Right kidney (tissue), 1 donor: ENCODE data around the gene MRPL20.
"Not testable (repeated sequence)": the region's sequence is repeated elsewhere in the genome, so short reads cannot be mapped to it uniquely, and the experiment has no call there.

Experiments
- DNase-seq: peaks from one replicate; pipeline ENCODE4 v3.0.0-alpha.2; 2016

The MRPL20 gene

DNA sequence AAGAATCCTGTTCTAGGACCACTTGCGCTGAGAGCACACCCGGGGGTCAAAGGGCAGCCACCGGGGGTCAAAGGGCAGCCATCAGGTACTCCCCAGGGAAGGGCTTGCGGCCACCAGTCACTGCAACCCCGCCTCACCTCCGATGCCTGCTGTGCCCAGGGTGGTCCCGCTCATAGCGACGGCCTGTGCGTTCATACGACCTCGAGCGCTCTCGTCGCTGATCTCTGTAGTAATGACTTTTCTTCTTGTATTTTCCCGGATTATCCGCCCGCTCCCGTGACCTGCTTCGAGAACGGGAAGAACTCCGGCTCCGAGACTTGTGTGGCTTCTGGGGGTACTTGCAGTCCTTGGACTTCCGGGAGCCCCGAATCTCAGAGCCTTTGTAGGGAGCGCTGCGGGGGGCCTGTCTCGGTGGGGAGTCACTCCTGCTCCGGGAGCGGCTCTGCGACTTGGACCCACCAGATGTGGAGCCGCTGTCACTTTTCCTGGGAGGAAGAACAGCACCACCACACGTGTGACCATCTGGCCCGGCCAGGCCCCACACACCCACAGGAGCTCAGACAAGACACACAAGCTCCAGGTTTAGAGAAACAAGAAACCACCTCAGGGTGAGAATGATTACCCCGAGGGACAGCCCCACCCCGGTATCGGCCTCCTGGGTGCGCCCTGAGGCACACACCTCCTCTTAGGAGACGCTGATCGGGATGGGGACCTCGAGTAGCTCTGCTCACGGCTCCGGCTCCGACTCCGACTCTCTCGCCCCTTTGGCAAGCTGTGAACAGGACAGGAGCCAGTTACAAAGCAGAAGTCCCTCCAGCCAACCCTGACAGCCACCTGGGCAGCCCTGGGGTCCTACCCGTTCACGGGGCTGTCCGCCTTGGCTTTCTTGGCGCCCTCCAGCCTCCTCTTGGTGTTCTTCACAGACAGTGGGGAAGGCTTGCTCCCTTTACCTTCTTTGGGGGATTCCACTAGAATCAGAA is 19.7 kb downstream of the MRPL20 start:
- DNase-seq, result no peak

DNA sequence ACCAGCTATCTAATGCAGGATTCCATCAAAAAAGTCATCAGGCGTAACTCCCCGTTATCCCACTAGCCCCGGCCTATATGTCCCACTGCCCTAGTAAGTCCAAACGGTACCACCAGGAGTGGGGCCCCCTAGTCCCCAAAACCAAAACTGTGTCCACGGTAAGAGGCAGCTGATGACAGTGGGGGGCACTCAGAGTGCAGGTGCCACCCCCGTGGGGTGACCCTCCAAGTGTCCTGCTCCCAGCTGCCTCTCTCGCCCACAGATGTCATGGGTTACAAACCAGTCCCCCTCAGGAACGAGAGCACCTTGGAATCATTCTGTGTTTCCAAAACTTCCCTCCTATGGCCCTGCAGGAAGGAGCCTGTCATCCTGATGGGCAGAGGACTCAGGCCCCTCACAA is 21.2 kb downstream of the MRPL20 start:
- no peak for DNase-seq

DNA sequence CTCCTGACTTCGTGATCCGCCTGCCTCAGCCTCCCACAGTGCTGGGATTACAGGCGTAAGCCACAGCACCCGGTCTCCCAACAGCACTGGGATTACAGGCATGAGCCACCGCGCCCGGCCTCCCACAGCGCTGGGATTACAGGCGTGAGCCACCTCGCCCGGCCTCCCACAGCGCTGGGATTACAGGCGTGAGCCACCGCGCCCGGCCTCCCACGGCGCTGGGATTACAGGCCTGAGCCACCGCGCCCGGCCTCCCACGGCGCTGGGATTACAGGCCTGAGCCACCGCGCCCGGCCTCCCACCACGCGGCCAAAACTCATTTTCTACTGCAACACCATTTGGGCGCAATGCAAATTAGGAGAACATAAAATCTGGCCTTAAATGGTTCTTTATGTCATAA is 21.8 kb downstream of the MRPL20 start:
- not testable (repeated sequence) for DNase-seq

DNA sequence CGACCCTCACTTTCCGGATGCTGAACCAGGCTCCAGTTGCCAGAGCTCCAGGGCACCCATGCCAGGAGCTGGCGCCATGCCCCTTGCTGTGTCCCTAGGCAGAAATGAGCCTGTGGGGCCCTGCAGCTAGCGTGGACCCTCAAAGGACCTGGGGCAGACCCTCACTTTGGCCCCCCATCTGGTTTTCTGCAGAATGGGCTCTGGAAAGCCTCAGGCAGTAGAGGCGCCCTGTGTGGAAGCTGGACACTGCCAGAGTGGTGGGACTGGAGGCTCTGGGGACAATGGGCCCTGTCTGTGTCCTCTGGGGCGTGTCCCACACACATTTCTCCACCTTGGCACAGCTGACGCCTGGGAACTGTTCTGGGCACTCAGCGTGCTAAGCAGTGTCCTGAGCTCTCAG is 25.8 kb downstream of the MRPL20 start:
- DNase-seq, result no peak

DNA sequence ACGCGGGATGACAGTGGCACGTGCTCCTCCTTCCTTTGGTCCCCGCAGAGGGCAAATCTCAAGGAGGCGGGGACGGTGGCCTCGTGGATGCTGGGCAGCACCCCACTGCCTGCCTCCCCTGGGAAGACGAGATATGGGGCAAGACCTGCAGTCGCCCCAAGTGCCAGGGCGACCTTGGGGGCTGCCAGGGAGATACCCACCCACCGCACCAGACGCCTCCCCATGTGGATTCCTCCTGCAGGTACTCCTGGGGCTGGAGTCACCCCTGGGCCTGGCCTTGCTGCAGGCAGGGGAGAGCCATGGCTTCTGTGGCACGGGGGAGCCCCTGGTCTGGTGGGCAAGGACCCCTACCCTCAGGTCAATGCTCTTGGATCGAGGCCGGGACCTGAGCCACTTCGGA is 26.2 kb downstream of the MRPL20 start:
- DNase-seq, result no peak

DNA sequence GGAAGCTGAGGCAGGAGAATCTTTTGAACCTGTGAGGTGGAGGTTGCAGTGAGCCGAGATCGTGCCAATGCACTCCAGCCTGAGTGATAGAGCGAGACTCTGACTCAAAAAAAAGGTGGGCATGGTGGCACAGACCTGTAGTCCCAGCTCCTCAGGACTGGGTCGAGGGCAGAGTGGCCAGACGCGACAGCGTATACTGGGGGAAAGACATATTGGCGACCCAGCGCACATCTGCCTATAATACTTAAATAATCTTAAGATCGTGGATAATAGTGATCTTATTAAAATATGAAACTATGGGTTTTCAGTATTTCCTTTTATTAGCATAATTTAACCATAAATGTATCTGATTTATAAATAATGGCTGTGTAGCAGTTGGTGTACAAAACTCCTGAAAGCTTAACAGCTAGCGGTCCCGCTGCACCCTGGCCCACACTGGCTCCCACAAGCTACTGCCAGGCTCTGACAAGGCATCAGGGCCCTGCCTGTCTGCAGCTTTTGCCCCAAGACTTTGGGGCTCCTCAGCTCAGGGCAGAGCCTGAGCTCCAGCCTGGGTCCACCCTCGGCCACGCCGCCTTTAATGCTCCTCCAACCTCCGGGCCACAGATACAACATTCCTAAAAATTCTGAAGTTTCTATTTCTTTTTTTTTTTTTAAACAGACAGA is 29.4 kb downstream of the MRPL20 start:
- no peak for DNase-seq

DNA sequence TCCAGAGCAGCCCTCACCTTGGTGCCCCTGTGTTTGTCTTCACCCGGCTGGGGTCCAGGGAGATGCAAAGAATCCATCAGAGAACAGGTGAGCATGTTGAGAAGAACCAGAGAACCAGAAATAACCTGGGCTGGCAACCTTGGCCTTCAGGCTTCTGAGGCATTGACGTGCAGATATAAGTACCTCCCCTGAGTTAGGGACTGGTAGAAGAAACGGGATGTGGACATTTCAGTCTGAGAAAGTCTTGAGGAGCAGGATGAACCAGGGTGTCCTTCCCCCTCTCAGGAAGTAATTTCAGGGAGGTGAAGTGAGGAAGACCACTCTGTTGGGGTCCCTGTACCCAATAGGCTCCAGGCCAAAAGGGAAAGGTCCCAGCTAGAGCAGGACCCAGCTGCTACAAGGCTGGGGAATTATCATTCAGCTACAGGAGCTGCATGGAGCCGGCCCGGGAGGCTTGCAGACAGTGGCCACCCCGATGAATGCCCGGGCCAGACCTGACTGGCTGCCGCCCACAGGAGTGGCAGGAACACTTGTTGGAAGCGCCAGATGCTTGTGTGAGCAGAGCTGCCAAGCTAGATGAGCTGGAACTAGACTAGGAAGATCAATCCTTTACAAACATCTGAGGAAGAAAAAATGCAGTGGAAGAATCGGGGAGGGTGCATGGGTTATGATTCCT is 30.4 kb downstream of the MRPL20 start:
- DNase-seq, result no peak

DNA sequence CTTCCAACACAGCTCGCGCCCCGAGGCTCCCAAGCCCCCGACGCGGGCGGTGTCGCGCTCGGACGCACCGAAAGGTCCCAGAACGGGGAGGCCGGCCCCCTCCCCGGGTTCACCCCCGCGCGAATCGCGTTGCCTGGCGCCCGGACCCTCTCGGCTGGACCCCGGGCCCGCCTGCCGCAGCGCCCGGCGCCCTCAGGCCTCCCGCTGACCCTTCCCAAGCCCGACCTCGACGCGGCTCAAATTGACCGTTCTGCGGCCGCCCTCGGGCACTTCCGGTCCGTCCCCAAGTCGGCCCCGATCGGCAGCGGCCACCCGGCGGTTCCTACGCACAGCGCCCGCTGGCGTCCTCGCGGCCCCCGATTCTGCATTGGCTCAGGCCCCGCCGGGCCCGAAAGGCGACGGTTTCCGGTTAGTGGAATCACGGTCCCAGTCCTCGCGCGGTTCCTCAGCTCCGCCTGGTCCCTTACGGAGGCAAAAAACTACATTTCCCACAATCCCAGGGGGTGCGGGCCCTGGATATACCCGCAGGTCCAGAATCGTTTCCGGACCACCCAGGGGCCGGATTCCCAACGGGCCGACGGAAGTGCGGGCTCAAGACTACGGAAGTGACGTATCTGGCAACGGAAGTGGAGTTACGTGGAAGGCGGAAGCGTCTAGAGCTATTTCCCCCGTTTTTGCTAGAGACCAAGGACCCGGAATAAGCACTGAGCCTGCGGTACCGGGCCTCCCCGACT is 32.0 kb downstream of the MRPL20 start, which contains the start of gene AURKAIP1:
Gene AURKAIP1 (minus strand): TSS at position 279 of the 734 bp plus-strand sequence. CDS start 451 bp downstream, outside the sequence.
- peak; percentile 92 for DNase-seq

DNA sequence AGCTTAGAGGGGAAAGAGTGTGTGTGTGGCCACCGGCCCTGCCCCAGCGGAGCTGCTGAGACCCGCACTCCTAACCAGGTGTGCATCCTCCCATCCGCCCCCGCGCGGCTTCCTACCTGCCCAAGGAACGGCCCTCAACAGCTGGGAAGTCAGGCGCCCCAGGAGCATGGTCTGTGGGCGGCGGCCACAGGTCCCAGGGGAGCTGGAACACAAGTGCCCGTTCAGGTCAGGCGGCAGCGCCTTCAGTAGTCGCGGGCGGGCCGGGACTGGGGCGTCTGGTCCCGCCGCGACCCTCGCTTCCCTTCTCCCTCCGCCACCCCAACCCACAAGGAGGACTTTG is 32.5 kb downstream of the MRPL20 start:
- DNase-seq, result no peak

DNA sequence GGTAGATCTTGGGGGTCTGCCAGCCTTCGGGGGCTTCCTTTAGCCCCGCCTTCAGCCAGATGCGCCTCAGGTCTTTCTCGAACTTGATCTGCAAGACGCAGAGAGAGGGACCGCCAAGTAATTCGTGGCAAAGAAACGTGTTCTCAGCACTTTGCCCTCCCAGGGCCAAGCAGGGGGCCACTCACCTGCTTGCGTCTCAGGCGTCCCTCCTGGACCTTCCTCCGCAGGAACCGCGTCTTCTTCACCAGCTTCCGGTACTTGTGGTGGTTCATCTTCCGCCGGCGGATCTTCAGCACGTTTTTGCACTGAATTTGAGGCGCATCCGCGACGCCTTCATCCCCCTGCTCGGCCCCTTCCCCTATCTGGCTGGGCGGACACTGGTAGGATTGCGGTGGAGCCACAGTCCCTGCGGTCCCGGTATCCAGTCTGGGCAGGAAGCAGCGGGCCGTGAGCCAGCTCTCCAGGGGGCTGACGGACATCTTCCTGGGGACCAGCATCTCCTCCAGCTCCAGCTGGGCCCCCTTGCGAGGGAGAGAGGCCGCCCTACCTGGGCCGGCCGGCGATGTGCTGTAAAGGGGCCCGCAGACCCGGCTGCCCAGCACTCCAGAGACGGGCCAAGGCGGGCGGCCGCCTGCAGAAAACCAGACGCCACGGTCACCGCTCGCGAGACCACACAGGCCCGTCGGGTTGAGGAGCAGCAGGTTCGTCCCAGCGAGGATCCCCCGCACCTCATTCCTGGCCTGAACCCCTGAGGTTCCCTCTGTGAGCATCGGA is 33.1 kb downstream of the MRPL20 start:
- DNase-seq, result peak; percentile 19

DNA sequence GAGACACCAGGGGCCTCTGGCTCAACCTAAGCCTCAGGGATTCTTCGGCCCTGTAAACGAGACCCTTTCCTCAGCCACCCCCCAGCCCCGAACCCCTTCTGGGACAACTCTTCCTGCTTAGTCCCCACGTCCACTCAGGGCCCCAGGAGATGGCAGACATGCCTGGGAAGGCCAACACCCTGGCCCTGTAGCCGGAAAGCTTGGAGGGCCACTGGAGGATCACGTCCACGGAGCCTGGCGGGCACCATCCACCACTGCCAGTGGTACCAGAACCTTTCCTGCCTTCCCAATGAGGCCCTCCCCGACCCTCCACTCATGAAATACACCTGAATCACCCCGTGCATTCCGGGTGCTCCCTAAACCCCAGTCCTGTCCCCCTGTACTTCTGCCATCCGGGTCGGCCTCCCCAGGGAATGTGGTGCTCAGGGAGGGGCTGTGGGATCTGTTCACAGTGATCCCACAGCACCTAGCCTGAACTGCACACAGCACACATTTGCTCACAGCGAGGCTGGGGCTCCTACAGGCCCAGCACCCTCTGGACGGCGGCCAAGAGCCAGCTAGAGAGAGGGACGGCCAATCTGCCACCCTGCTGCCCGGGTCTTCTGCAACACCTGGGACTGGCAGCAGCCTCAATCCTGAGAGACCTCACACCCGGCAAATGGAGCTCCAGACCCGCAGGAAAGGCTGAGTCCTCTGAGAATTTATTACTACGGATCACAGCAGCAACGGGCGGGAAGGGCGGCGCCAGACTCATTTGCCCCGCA is 33.9 kb downstream of the MRPL20 start:
- no peak for DNase-seq

DNA sequence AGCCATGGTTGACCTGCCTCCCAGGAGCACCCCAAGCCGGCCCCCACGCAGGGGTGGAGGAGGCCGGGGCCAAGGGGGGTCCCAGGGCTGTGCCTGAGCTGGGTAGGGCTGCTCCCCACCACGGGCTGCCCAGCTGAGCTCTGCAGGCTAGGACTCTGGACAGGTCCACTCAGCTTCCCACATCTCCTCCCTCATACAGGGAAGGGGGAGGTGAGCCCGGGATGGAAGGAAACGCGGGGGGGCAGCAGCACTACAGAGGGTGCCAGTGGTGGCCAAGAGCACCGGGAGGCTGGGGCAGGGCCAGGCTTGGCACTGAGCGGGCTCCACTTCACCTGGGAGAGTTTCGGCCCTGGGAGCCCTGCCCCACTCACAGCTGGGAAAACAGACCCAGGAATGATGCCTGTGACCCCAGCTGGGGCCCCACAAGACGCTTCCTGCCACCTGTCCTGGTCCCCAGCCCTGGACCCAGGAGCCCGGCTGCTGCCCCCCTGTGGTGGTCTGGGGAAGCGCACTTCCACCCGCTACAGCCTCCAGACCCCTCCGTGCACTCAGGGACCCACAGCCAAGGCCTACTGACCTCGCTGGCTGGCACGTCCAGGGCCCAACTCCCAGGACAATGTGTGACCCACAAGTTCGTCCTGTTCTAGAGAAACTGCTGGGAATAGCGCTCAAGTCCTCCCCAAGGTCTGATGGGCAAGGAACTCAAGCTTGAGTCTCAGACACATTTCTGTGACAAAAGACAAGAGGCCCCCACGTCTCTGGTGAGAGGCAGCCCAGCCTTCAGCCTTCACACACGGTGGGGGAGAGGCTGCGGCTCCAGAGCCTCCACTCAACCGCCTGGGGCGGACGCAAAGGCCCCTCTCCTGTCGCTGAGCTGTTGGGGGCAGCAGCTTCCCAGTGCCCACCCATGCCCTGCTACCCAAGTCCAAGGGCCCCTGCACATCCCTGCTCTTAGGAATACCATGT is 35.1 kb downstream of the MRPL20 start:
- peak; percentile 77 for DNase-seq

DNA sequence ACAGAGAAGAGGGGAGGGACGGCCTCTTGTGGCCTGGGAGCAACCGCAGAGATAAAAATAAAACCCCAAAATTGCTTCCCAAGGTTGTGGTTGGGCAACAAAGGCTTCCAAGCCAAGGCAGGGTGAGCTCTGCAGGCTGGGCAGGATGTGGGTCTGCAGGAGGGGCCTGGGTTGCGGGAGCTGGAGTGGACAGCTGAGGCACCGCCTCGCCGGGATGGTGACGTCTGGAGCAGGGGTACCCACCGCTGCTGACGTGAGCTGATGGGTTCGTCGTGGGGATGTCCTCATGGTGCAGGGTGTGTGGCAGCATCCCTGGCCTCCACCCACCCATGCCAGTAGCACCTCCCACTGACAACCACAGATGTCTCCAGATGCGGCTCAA is 35.7 kb downstream of the MRPL20 start:
- DNase-seq, result peak; percentile 10

DNA sequence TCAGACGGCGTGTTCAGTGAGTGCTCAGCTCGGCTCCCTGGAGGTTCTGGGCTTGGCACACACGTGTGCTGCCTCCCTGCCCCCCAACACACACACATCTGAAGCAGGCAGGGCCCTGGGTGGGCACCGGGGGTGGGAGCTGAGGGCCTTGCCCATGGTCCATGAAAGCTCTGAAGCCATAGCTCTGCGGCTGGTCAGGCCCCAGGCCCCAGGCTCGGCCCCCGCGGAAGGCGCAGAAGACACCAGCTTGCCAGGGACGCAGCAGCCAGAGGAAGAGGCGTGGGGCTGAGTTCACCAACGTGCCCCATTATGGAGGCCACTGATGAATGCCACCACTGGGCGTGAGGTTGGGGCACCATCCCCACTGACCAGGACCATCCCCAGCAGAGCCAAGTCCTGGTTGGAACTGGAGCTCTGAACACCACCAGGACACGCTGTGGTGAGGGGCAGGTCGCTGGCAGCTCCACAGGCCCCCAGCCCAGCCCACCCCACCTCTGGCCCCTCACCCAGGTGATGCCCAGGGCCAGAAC is 36.3 kb downstream of the MRPL20 start:
- no peak for DNase-seq

DNA sequence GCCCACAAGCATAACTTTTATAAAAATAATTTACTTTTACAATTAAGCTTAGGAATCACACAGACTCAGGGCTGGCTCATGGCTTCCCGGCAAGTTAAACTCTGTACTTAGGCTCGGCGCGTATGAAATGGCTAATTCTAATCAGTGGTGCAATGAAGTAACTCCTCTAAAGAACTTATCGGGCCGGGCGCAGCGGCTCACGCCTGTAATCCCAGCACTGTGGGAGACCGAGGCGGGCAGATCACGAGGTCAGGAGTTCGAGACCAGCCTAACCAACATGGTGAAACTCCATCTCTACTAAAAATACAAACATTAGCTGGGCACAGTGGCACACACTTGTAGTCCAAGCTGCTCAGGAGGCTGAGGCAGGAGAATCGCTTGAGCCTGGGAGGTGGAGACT is 37.0 kb downstream of the MRPL20 start:
- not testable (repeated sequence) for DNase-seq

DNA sequence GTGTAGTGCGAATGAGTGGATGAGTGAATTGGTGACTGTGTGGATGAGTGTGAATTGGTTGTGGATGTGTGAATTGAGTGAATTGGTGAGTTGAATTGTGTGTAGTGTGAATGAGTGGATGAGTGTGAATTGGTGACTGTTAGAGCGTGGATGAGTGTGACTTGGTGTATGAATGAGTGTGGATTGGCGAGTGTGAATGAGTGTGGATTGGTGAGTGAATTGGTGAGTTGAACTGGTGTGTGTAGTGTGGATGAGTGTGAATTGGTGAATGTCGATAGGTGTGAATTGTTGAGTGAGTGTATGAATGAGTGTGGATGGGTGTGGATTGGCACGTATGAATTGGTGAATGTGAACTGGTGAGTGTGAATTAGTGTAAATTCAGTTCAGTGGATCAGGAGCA is 39.8 kb downstream of the MRPL20 start:
- DNase-seq, result no peak

DNA sequence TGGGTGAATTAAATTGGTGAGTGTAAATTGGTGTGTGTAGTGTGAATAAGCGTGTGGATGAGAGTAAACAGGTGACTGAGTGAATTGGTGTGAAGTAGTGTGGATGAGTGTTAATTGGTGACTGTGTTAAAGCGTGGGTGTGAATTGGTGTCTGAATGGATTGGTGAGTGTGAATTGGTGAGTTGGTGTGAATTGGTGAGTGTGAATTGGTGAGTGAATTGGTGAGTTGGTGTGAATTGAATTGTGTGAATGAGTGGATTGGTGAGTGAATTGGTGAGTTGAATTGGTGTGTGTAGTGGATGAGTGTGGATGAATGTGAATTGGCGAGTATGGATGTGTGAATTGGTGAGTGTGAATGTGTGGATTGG is 40.4 kb downstream of the MRPL20 start:
- DNase-seq, result no peak

DNA sequence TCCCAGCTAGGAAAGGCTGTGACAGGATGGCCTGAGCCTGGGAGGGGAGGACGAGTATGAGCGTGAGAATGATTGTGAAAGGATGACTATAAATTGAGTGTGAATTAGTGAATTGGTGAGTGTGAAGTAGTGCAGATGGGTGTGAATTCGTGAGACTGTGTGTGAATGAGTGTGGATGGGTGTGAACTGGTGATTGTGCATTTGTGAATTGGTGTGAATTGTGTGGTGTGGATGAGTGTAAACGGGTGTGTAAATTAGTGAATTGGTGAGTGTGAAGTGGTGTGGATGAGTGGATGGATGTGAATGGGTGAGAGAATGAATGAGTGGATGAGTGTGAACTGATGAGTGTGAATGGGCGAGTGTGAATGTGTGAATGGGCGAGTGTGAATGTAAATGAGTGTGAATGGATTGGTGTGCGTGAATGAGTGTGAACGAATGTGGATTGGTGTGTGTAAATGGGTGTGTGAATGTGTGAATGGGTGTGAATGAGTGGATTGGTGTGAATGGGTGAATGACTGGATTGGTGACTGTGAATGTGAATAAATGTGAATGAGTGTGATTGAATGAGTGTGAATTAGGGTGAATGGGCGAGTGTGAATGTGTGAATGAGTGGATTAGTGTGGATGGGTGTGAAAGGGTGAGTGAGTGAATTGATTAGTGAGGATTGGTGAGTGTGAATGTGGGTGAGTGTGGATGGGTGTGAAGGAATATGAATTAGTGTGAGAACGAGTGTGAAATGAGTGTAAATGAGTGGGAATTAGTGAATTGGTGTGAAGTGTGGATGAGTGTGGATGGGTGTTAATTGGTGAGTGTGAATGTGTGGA is 41.0 kb downstream of the MRPL20 start:
- DNase-seq, result no peak
